ENCODE measurements around the gene DYNC2H1. TPM values are rescaled to one million over a fixed set of nuclear protein-coding genes. Genes with fewer than 3 reads are reported as not detected.

The DYNC2H1 gene
- total and polyA plus RNA-seq, 4 donors = 0.88 to 22.1 (median 16.5) TPM

GRCh38 chr11:103484545-103484944, 375.3 kb downstream of the DYNC2H1 start:
- Histone ChIP-seq H3K4me1 (ENCODE audit: control insufficient read depth in 1 of 2, insufficient read depth in 2 of 2, low read length in 2 of 2) (no peaks in the 10 kb centered on the region), H3K36me3 (ENCODE audit: control insufficient read depth in 1 of 2, insufficient read depth in 2 of 2, low read length in 1 of 2) (no peaks in the 10 kb centered on the region), H3K27ac (ENCODE audit: low read depth in 1 of 2, low read length in 2 of 2) (no peak overlapping the region), H3K4me3 (ENCODE audit: low read length in 2 of 2) (no peak overlapping the region), H3K9me3 (ENCODE audit: control insufficient read depth, low read length) (no peaks in the 10 kb centered on the region), H3K27me3 (ENCODE audit: control insufficient read depth in 1 of 2, insufficient read depth in 2 of 2, low read length in 1 of 2) (no peaks in the 10 kb centered on the region)
- DNase-seq (no peak), ATAC-seq (ENCODE audit: low FRiP score) (no peak)
- 87 to 94% methylated on average over 3 of the region's 3 CpGs for WGBS, 2 donors
- intact Hi-C loops (cut with DNase I) = no loop called here

DNA sequence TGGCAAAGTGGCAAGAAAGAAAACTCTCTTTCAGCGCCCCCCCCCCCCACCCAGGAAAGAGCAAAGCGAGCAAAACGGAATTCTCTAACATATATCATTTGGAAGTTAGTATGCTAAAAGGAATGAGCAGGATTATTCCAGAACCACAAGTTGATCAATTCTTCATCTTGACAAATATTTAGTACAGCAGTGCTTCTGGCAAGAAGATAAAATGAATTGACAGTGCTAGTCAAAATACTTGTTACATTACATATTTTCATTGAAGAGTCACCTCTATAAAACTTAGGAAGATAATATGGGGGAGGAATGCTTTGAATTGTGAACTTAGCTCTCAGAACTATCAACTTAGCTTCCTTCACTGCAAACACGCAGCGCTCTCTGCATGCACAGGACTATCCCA, 377.4 kb downstream of the DYNC2H1 start:
- intact Hi-C loops (cut with DNase I) = no loop called here
- Histone ChIP-seq H3K27ac (ENCODE audit: low read depth in 1 of 2, low read length in 2 of 2) (no peak overlapping the region), H3K9me3 (ENCODE audit: control insufficient read depth, low read length) (no peaks in the 10 kb centered on the region), H3K36me3 (ENCODE audit: control insufficient read depth in 1 of 2, insufficient read depth in 2 of 2, low read length in 1 of 2) (no peaks in the 10 kb centered on the region), H3K4me3 (ENCODE audit: low read length in 2 of 2) (no peak overlapping the region), H3K4me1 (ENCODE audit: control insufficient read depth in 1 of 2, insufficient read depth in 2 of 2, low read length in 2 of 2) (peaks cover 0 to 2% of the 10 kb centered on the region in 2 donors), H3K27me3 (ENCODE audit: control insufficient read depth in 1 of 2, insufficient read depth in 2 of 2, low read length in 1 of 2) (no peaks in the 10 kb centered on the region)
- ATAC-seq (ENCODE audit: low FRiP score) (no peak), DNase-seq (no peak)
- 63 to 80% methylated on average over 5 of the region's 5 CpGs for WGBS, 2 donors

DNA sequence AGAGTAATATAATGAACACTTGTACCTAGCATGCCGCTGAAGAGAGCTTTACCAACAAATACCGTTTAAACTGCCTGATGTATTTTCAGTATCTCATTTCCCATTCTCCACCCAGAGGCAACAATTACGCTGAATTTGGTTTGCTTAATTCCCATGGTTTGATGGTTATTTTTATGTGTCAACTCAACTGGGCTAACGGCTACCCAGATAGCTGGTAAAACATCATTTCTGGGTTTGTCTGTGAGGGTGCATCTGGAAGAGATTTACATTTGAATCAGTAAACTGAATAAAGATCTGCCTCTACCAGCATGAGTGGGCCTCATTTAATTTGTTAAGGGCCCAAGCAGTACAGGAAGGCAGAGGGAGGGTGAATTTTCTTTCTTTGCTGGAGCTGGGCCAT, 377.9 kb downstream of the DYNC2H1 start:
- no peak overlapping the region for H3K27ac ChIP-seq (ENCODE audit: low read depth in 1 of 2, low read length in 2 of 2)
- DNase-seq = no peak
- peaks cover 0 to 2% of the 10 kb centered on the region in 2 donors for H3K4me1 ChIP-seq (ENCODE audit: control insufficient read depth in 1 of 2, insufficient read depth in 2 of 2, low read length in 2 of 2)
- WGBS, 2 donors = 92% methylated on average over 4 of the region's 4 CpGs
- no peaks in the 10 kb centered on the region for H3K36me3 ChIP-seq (ENCODE audit: control insufficient read depth in 1 of 2, insufficient read depth in 2 of 2, low read length in 1 of 2)
- H3K27me3 ChIP-seq (ENCODE audit: control insufficient read depth in 1 of 2, insufficient read depth in 2 of 2, low read length in 1 of 2) = no peaks in the 10 kb centered on the region
- H3K4me3 ChIP-seq (ENCODE audit: low read length in 2 of 2) = no peak overlapping the region
- intact Hi-C loops (cut with DNase I) = no loop called here
- no peaks in the 10 kb centered on the region for H3K9me3 ChIP-seq (ENCODE audit: control insufficient read depth, low read length)
- no peak for ATAC-seq (ENCODE audit: low FRiP score)

DNA sequence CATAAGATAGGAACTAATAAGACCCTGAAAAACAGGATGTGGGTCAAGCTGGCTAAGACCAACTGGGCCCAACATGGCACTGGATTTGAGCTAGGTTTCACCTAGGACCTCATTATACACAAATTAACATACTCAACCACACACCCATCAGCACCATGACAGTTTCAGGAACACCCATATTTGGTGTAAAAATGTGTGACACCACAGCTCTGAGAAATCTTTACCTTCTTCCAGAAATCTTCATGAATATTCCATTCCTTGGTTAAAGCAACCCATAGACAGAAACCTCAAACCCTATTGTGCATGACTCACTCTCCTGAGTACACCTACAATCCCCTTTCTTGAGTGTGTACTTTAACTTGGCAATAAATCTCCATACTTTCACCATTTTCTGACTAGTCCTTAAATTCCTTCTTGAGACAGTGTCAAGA, 378.8 kb downstream of the DYNC2H1 start:
- H3K27ac ChIP-seq (ENCODE audit: low read depth in 1 of 2, low read length in 2 of 2) = no peak overlapping the region
- H3K9me3 ChIP-seq (ENCODE audit: control insufficient read depth, low read length) = no peaks in the 10 kb centered on the region
- intact Hi-C loops (cut with DNase I) = no loop called here
- H3K4me1 ChIP-seq (ENCODE audit: control insufficient read depth in 1 of 2, insufficient read depth in 2 of 2, low read length in 2 of 2) = peaks cover 0 to 2% of the 10 kb centered on the region in 2 donors
- H3K36me3 ChIP-seq (ENCODE audit: control insufficient read depth in 1 of 2, insufficient read depth in 2 of 2, low read length in 1 of 2) = no peaks in the 10 kb centered on the region
- H3K27me3 ChIP-seq (ENCODE audit: control insufficient read depth in 1 of 2, insufficient read depth in 2 of 2, low read length in 1 of 2) = no peaks in the 10 kb centered on the region
- no peak for DNase-seq
- no peak for ATAC-seq (ENCODE audit: low FRiP score)
- H3K4me3 ChIP-seq (ENCODE audit: low read length in 2 of 2) = no peak overlapping the region

DNA sequence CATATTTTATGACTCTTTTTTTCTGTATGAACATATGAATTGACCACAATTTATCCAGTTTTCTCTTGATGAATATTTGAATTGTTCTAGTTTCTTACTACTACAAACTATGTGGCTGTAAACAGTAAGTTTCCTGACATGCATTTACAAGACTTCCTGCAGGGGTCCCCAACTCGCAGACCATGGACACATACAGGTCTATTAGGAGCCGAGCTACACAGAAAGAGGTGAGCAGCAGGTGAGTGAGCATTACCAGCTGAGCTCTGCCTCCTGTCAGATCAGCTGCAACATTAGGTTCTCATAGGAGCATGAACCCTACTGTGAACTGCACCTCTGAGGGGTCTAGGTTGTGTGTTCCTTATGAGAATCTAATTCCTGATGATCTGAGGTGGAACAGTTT, 379.4 kb downstream of the DYNC2H1 start:
- Histone ChIP-seq H3K4me1 (ENCODE audit: control insufficient read depth in 1 of 2, insufficient read depth in 2 of 2, low read length in 2 of 2) (peaks cover 0 to 2% of the 10 kb centered on the region in 2 donors), H3K9me3 (ENCODE audit: control insufficient read depth, low read length) (no peaks in the 10 kb centered on the region), H3K36me3 (ENCODE audit: control insufficient read depth in 1 of 2, insufficient read depth in 2 of 2, low read length in 1 of 2) (no peaks in the 10 kb centered on the region), H3K27me3 (ENCODE audit: control insufficient read depth in 1 of 2, insufficient read depth in 2 of 2, low read length in 1 of 2) (no peaks in the 10 kb centered on the region), H3K27ac (ENCODE audit: low read depth in 1 of 2, low read length in 2 of 2) (no peak overlapping the region), H3K4me3 (ENCODE audit: low read length in 2 of 2) (no peak overlapping the region)
- ATAC-seq (ENCODE audit: low FRiP score) (no peak), DNase-seq (no peak)
- 87 to 90% methylated on average over 2 of the region's 2 CpGs for WGBS, 2 donors
- intact Hi-C loops (cut with DNase I) = no loop called here

GRCh38 chr11:103491777-103492176, 382.6 kb downstream of the DYNC2H1 start:
- intact Hi-C loops (cut with DNase I) = no loop called here
- peaks cover 0 to 2% of the 10 kb centered on the region in 2 donors for H3K4me1 ChIP-seq (ENCODE audit: control insufficient read depth in 1 of 2, insufficient read depth in 2 of 2, low read length in 2 of 2)
- WGBS, 2 donors = 64 to 66% methylated on average over 2 of the region's 2 CpGs
- H3K36me3 ChIP-seq (ENCODE audit: control insufficient read depth in 1 of 2, insufficient read depth in 2 of 2, low read length in 1 of 2) = no peaks in the 10 kb centered on the region
- H3K27ac ChIP-seq (ENCODE audit: low read depth in 1 of 2, low read length in 2 of 2) = no peak overlapping the region
- H3K27me3 ChIP-seq (ENCODE audit: control insufficient read depth in 1 of 2, insufficient read depth in 2 of 2, low read length in 1 of 2) = no peaks in the 10 kb centered on the region
- no peaks in the 10 kb centered on the region for H3K9me3 ChIP-seq (ENCODE audit: control insufficient read depth, low read length)
- ATAC-seq (ENCODE audit: low FRiP score) (no peak), DNase-seq (no peak)
- H3K4me3 ChIP-seq (ENCODE audit: low read length in 2 of 2) = no peak overlapping the region

- H3K27ac ChIP-seq (ENCODE audit: low read depth in 1 of 2, low read length in 2 of 2) = no peak overlapping the region
- no peaks in the 10 kb centered on the region for H3K36me3 ChIP-seq (ENCODE audit: control insufficient read depth in 1 of 2, insufficient read depth in 2 of 2, low read length in 1 of 2)
- ATAC-seq (ENCODE audit: low FRiP score) (peak; percentile 36), DNase-seq (no peak)
- no peaks in the 10 kb centered on the region for H3K27me3 ChIP-seq (ENCODE audit: control insufficient read depth in 1 of 2, insufficient read depth in 2 of 2, low read length in 1 of 2)
- no peak overlapping the region for H3K4me3 ChIP-seq (ENCODE audit: low read length in 2 of 2)
- WGBS, 2 donors = 43 to 60% methylated on average over 1 of the region's 1 CpG
- intact Hi-C loops (cut with DNase I) = no loop called here
- peaks cover 4% of the 10 kb centered on the region for H3K9me3 ChIP-seq (ENCODE audit: control insufficient read depth, low read length)
- H3K4me1 ChIP-seq (ENCODE audit: control insufficient read depth in 1 of 2, insufficient read depth in 2 of 2, low read length in 2 of 2) = peaks cover 0 to 2% of the 10 kb centered on the region in 2 donors
Measured at GRCh38 chr11:103494491-103494890, 385.3 kb downstream of the DYNC2H1 start.

- 94% methylated on average over 1 of the region's 1 CpG for WGBS, 2 donors
- no peaks in the 10 kb centered on the region for H3K27me3 ChIP-seq (ENCODE audit: control insufficient read depth in 1 of 2, insufficient read depth in 2 of 2, low read length in 1 of 2)
- DNase-seq (no peak), ATAC-seq (ENCODE audit: low FRiP score) (no peak)
- H3K27ac ChIP-seq (ENCODE audit: low read depth in 1 of 2, low read length in 2 of 2) = no peak overlapping the region
- intact Hi-C loops (cut with DNase I) = no loop called here
- peaks cover 4% of the 10 kb centered on the region for H3K9me3 ChIP-seq (ENCODE audit: control insufficient read depth, low read length)
- no peak overlapping the region for H3K4me3 ChIP-seq (ENCODE audit: low read length in 2 of 2)
- H3K4me1 ChIP-seq (ENCODE audit: control insufficient read depth in 1 of 2, insufficient read depth in 2 of 2, low read length in 2 of 2) = no peaks in the 10 kb centered on the region
- no peaks in the 10 kb centered on the region for H3K36me3 ChIP-seq (ENCODE audit: control insufficient read depth in 1 of 2, insufficient read depth in 2 of 2, low read length in 1 of 2)
Measured at GRCh38 chr11:103497268-103497667, 388.0 kb downstream of the DYNC2H1 start.

DNA sequence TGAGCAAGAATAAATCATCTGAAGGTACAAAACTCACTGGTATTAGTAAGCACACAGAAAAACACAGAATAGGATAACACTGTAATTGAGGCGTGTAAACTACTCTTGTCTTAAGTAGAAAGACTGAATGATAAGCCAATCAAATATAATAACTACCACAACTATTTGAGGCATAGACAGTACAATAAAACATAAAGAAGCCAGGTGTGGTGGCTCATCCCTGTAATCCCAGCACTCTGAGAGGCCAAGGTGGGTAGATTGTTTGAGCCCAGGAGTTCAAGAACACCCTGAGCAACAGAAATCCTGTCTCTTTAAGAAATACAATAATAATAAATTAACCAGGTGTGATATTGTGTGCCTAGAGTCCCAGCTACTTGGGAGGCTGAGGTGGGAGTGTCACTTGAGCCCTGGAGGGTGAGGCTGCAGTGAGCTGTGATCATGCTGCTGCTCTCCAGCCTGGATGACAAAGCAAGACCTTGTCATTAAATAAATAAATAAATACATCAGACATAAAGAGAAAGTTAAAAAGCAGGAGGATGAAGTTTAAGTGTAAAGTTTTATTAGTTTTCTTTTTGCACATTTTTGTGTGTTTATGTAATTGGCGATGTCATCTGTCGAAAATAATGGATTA, 390.6 kb downstream of the DYNC2H1 start:
- Histone ChIP-seq H3K9me3 (ENCODE audit: control insufficient read depth, low read length) (peaks cover 4% of the 10 kb centered on the region), H3K4me3 (ENCODE audit: low read length in 2 of 2) (no peak overlapping the region), H3K36me3 (ENCODE audit: control insufficient read depth in 1 of 2, insufficient read depth in 2 of 2, low read length in 1 of 2) (no peaks in the 10 kb centered on the region), H3K27me3 (ENCODE audit: control insufficient read depth in 1 of 2, insufficient read depth in 2 of 2, low read length in 1 of 2) (no peaks in the 10 kb centered on the region), H3K4me1 (ENCODE audit: control insufficient read depth in 1 of 2, insufficient read depth in 2 of 2, low read length in 2 of 2) (no peaks in the 10 kb centered on the region), H3K27ac (ENCODE audit: low read depth in 1 of 2, low read length in 2 of 2) (no peak overlapping the region)
- DNase-seq (no peak), ATAC-seq (ENCODE audit: low FRiP score) (no peak)
- WGBS, 2 donors = 74 to 82% methylated on average over 3 of the region's 3 CpGs
- intact Hi-C loops (cut with DNase I) = no loop called here

Data from aorta (tissue), 5 donors.